K562 (cell line): Measurements from ENCODE around the gene TASP1. TPM values are rescaled to one million over a fixed set of nuclear protein-coding genes. Genes with fewer than 3 reads are reported as not detected.

Experiments used
- ATAC-seq: fragments of 200-7000 bp; cut with Tn5 transposase; 3 replicates; pipeline ENCODE4 v1.9.1; 2020; ENCODE audit warnings: moderate library complexity
- BruUV-seq: library from RNA; stranded (reverse); fragments of 400-500 nt; replicated peaks from 2 replicates; lab custom pipeline; 2021; lab: Mats Ljungman, UMichigan
- CTCF ChIA-PET: fragments of 300-600 bp; formaldehyde crosslinking; extraction: SDS; loops from one replicate; lab custom pipeline; 2021; ENCODE audit warnings: low intra/inter-chr PET ratio; lab: Yijun Ruan, JAX
- POLR2A ChIA-PET: fragments of 300-600, 350-650 bp; sonication (Branson Sonifier 250); formaldehyde crosslinking; extraction: SDS; loops from one replicate; lab custom pipeline; 2021; ENCODE audit warnings: antibody characterized with exemption, inconsistent platforms; lab: Yijun Ruan, JAX
- DNase-seq, 4 experiments: peaks; one replicate each; pipeline versions ENCODE4 v3.0.0 to v3.0.0-alpha.2; 2011 to 2018; ENCODE audit warnings: low spot score in 3 of 4, mixed read lengths in 3 of 4; ENCODE audit errors: extremely low read depth in 1 of 4
- FAIRE-seq: peaks from 2 replicates; lab custom pipeline; 2011; peaks lifted over from hg19 to GRCh38; lab: Jason Lieb, UNC
- H2AFZ ChIP-seq: 2 replicates; pipeline ENCODE4 v1.6.0; 2011; ENCODE audit warnings: low read depth, low read length, control low read depth, inconsistent platforms
- H3K27ac ChIP-seq: fragments of 200-600 bp; 3 replicates; pipeline ENCODE4 v1.8.0; 2011; ENCODE audit warnings: low read depth, mild to moderate bottlenecking, control low read depth, inconsistent platforms, low read length, moderate library complexity, mixed read lengths; ENCODE audit errors: extremely low read depth
- H3K27me3 ChIP-seq, 2 experiments: fragments of 300-600 bp in 1 of 2; 2 replicates in 1 of 2; 3 replicates in 1 of 2; pipeline versions ENCODE4 v1.6.0 to v1.8.0; 2011; ENCODE audit warnings: inconsistent platforms in 2 of 2, low read length in 2 of 2, mild to moderate bottlenecking in 1 of 2, mixed read lengths in 1 of 2, moderate library complexity in 1 of 2; ENCODE audit not compliant: control insufficient read depth in 2 of 2, insufficient read depth in 2 of 2
- H3K36me3 ChIP-seq: fragments of 300-600 bp; 3 replicates; pipeline ENCODE4 v1.8.0; 2011; ENCODE audit warnings: mild to moderate bottlenecking, low read length, inconsistent platforms; ENCODE audit not compliant: control insufficient read depth, insufficient read depth
- H3K4me1 ChIP-seq, 2 experiments: fragments of 200-600 bp in 1 of 2; replicated peaks in 1 of 2; 2 replicates in 1 of 2; 3 replicates in 1 of 2; pipeline versions ENCODE4 v1.5.1 to v1.8.0; 2011; ENCODE audit warnings: inconsistent platforms in 2 of 2, low read length in 2 of 2, mild to moderate bottlenecking in 1 of 2, mixed read lengths in 1 of 2, moderate library complexity in 1 of 2; ENCODE audit not compliant: control insufficient read depth in 2 of 2, insufficient read depth in 2 of 2
- H3K4me2 ChIP-seq: 2 replicates; pipeline ENCODE4 v1.6.1; 2011; ENCODE audit warnings: low read length, control low read depth, inconsistent platforms, mixed read lengths; ENCODE audit not compliant: insufficient read depth
- H3K4me3 ChIP-seq: fragments of 200-600 bp; sonication (generic), shearing (Covaris generic); 2 replicates; pipeline ENCODE4 v1.5.1; 2016; ENCODE audit warnings: control low read depth, inconsistent platforms
- H3K79me2 ChIP-seq: fragments of 200-600 bp; 3 replicates; pipeline ENCODE4 v1.8.0; 2011; ENCODE audit warnings: low read length, inconsistent platforms; ENCODE audit not compliant: control insufficient read depth, insufficient read depth
- H3K9ac ChIP-seq, 2 experiments: 2 replicates each; pipeline versions ENCODE4 v1.6.0 to v1.6.1; 2011; ENCODE audit warnings: low read depth in 2 of 2, low read length in 2 of 2, control low read depth in 1 of 2, inconsistent platforms in 1 of 2, mild to moderate bottlenecking in 1 of 2, mixed read lengths in 1 of 2; ENCODE audit not compliant: insufficient read depth in 1 of 2
- H3K9me1 ChIP-seq: one replicate; pipeline ENCODE4 v1.6.0; 2011; ENCODE audit warnings: inconsistent platforms, mild to moderate bottlenecking, low read length, moderate library complexity; ENCODE audit not compliant: control insufficient read depth, insufficient read depth
- H3K9me3 ChIP-seq: replicated peaks from 2 replicates; pipeline ENCODE4 v1.5.1; 2011; ENCODE audit warnings: low read depth, low read length, inconsistent platforms; ENCODE audit not compliant: control insufficient read depth, insufficient read depth
- H4K20me1 ChIP-seq: replicated peaks from 2 replicates; pipeline ENCODE4 v1.6.1; 2011; ENCODE audit warnings: low read length, inconsistent platforms, mixed read lengths; ENCODE audit not compliant: control insufficient read depth, insufficient read depth
- CAMTA2 ChIP-seq: fragments of 250-450 bp; sonication (Bioruptor Pico); conservative IDR thresholded peaks from 2 replicates; pipeline ENCODE4 v1.5.1; 2022
- CBX1 ChIP-seq: sonication (generic); IDR thresholded peaks from 2 replicates; pipeline ENCODE4 v1.6.1; 2016; ENCODE audit warnings: antibody characterized with exemption, low read depth, mild to moderate bottlenecking
- ELF1 ChIP-seq: fragments of 200-800 bp; sonication (Bioruptor generic); IDR thresholded peaks from 2 replicates; pipeline ENCODE4 v1.6.1; 2016; ENCODE audit warnings: missing genetic modification characterization, missing compliant biosample characterization
- KLF1 ChIP-seq: fragments of 450-650 bp; IDR thresholded peaks from 2 replicates; pipeline ENCODE4 v1.6.1; 2016; ENCODE audit warnings: missing genetic modification characterization, missing compliant biosample characterization
- PPARD ChIP-seq: fragments of 250-450 bp; sonication (Bioruptor Pico); IDR thresholded peaks from 2 replicates; pipeline ENCODE4 v1.8.0; 2022; ENCODE audit warnings: inconsistent platforms, mild to moderate bottlenecking, moderate library complexity
- STAT6 ChIP-seq: sonication (generic); formaldehyde crosslinking; IDR thresholded peaks from 2 replicates; pipeline ENCODE4 v1.8.1; 2023; ENCODE audit warnings: mild to moderate bottlenecking, missing genetic modification reagents
- TAF7 ChIP-seq: fragments of 450-650 bp; IDR thresholded peaks from 2 replicates; pipeline ENCODE4 v1.6.1; 2016; ENCODE audit warnings: missing genetic modification characterization, missing compliant biosample characterization
- TFAM ChIP-seq: fragments of 250-450 bp; sonication (Bioruptor Pico); conservative IDR thresholded peaks from 2 replicates; pipeline ENCODE4 v1.5.0; 2021; ENCODE audit warnings: mild to moderate bottlenecking, moderate library complexity
- ZEB2 ChIP-seq: fragments of 450-650 bp; IDR thresholded peaks from 2 replicates; pipeline ENCODE4 v1.6.1; 2016
- ZKSCAN1 ChIP-seq: fragments of 150-350 bp; IDR thresholded peaks from 2 replicates; pipeline ENCODE4 v1.6.1; 2016; ENCODE audit warnings: low read depth, low read length
- WGBS: fragments of 100-300 bp; shearing (Covaris generic); methylation state at CpG from one replicate; pipeline ENCODE4 v1.1.6; 2016; ENCODE audit warnings: low coverage, mixed read lengths; ENCODE audit not compliant: insufficient coverage; ENCODE audit errors: missing lambda C conversion rate; 5-methylcytosine and 5-hydroxymethylcytosine counted together
- in situ Hi-C: fragments of 300-500 bp; cut with MboI; formaldehyde crosslinking; loops from 4 replicates; pipeline ENCODE4 v1.15.0; 2018; ENCODE audit warnings: inconsistent platforms, mixed read lengths
- intact Hi-C: fragments of 100-400 bp; cut with micrococcal nuclease; formaldehyde crosslinking; loops from 2 replicates; pipeline ENCODE4 v1.14.2; 2022
- polyA plus RNA-seq, 8 experiments: library from polyadenylated mRNA; depleted of rRNA in 4 of 8; stranded (reverse) in 5 of 8; unstranded in 3 of 8; fragments of >200 nt; fragmentation: Nextera tagmentation in 2 of 8; fragmentation: Illumina TruSeq in 1 of 8; extraction: Ambion mirVana in 2 of 8; extraction: Trizol in 1 of 8; gene quantifications; 2 replicates each; pipeline versions ENCODE4 v1.2.1 to v1.2.3, GENCODE V29; 2011 to 2014; ENCODE audit warnings: inconsistent platforms in 1 of 8, missing spikeins in 1 of 8
- total RNA-seq, 7 experiments: library from RNA; depleted of rRNA in 6 of 7; stranded (reverse); fragments of >200 nt in 6 of 7; fragmentation: Illumina TruSeq in 2 of 7; extraction: Trizol in 2 of 7; gene quantifications; 2 replicates each; pipeline versions ENCODE4 v1.2.1 to v1.2.3, GENCODE V29; 2011 to 2021; ENCODE audit warnings: low replicate concordance in 1 of 7

Gene TASP1
- total and polyA plus RNA-seq, 9 of the 15 experiments (the other 6 are each of a cell fraction or from before 2014, with no cell fraction given): 3.7 to 10.6 (median 6.4) TPM

DNA sequence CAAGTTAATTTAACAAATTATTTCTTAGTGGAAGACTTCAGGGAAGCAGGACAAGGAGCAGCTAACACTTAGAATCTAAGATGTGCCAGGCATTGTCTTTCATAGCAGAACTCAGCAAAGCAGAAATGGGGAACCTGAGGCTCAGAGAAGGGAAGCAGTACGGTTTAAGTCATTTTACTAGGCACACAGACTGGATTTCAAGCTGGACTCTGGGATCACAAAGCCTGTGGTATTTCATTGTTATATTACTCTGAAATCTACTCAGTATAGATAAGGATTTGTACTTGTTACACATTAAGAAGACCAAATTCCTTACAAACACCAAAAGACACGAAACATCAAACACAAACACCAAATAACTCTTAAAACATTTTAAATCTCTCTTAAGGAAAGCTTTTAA is 218.1 kb downstream of the TASP1 start:
- POLR2A ChIA-PET: interaction anchor here (1.3 kb wide), 1 partner anchor 20 kb away, joined by 3 read pairs; no protein-coding TSS in a partner anchor
- H3K4me1 ChIP-seq: no peaks in the 10 kb centered on the region
- H3K9me1 ChIP-seq: no peaks in the 10 kb centered on the region
- TF ChIP-seq TFAM (no peak), ELF1 (no peak), ZEB2 (no peak), TAF7 (tag) (no peak), STAT6 (no peak), KLF1 (tag) (no peak), PPARD (CRISPR knock-in tag) (no peak), ZKSCAN1 (no peak), CAMTA2 (CRISPR knock-in tag) (no peak), CBX1 (no peak)
- TF ChIP-seq, all 486 proteins: peak for 0
- WGBS: 100% methylated on average over 1 of the region's 2 CpGs
- DNase-seq (no peak), ATAC-seq (no peak), FAIRE-seq (no peak)
- CTCF ChIA-PET: no interaction called here
- Histone ChIP-seq H3K9ac (no peak overlapping the region), H3K36me3 (no peaks in the 10 kb centered on the region), H3K9me3 (no peaks in the 10 kb centered on the region), H3K4me2 (no peak overlapping the region), H3K4me3 (no peak overlapping the region), H4K20me1 (no peaks in the 10 kb centered on the region; the same call in 1 of the 2 replicates), H3K79me2 (no peaks in the 10 kb centered on the region), H3K27me3 (no peaks in the 10 kb centered on the region), H2AFZ (no peak overlapping the region), H3K27ac (no peak overlapping the region)
- no TSS peak for BruUV-seq
- in situ Hi-C loops: no loop called here
- intact Hi-C loops: no loop called here
